GM18861 (cell line): ENCODE data around the gene NME9.
"Not testable (repeated sequence)": the region's sequence is repeated elsewhere in the genome, so short reads cannot be mapped to it uniquely, and the experiment has no call there.

Experiments
- ATAC-seq: cut with Tn5 transposase; IDR thresholded peaks from one replicate; pipeline ENCODE4 v1.9.1; 2021; ENCODE audit not compliant: unreplicated experiment

NME9 gene, protein sequence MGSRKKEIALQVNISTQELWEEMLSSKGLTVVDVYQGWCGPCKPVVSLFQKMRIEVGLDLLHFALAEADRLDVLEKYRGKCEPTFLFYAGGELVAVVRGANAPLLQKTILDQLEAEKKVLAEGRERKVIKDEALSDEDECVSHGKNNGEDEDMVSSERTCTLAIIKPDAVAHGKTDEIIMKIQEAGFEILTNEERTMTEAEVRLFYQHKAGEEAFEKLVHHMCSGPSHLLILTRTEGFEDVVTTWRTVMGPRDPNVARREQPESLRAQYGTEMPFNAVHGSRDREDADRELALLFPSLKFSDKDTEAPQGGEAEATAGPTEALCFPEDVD

DNA sequence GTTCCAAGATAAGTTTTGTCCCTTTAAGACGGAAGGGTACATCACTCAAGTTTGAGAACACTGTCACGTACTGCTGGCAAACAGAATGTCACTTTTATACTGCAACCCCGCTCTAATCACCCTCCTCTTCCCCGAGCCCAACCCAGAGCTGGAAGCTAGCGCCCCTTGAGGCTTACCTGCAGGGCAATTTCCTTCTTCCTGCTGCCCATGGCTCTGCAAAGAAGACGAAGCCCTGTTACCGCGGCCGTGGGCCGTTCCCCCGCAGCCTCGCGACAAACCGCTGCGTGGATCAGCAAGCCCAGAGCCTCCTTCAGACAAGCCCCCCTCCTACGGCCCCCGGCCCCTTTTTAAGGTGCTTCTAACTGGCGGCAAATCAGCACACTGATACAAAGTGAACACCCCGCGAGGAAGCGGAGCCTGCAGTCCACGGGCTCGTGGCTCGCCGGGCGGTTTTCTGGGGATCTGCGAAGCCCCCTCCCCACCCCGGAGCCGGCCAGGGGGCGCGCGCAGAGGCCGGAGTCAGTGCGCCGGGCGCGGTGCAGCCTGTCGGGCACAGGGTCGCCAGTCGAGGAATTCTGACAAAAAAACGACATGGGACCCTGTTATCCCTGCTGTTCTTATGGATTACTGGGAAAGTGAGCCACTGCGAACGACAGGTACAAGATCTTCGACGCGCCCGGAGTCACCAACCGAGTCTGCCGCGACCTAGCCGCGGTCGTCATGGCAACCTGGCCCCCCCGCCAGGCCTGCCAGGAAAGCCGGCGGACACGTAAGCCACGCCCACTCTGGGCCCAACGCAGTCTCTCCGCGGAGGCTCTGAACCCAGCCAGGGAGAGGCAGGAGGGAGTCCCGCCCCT, at the start of gene NME9:
Gene NME9, minus strand, starts transcription at position 725 of the 857 bp plus-strand sequence. Its CDS starts 516 bp downstream, at position 209.
- ATAC-seq, result peak; percentile 60

DNA sequence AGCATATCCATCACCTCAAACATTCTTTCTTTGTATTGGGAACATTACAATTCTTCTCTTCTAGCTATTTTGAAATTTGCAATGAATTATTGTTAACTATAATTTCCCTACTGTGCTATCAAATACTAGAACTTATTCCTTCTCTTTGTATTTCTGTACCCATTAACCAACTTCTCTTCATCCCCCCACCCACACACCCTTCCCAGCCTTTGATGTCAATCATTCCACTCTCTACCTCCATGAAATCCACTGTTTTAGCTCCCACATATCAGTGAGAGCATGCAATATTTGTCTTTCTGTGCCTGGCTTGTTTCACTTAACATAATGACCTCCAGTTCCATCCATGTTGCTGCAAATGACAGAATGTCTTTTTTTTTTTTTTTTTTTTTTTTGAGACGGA, 49.3 kb upstream of the NME9 start:
- no peak for ATAC-seq

DNA sequence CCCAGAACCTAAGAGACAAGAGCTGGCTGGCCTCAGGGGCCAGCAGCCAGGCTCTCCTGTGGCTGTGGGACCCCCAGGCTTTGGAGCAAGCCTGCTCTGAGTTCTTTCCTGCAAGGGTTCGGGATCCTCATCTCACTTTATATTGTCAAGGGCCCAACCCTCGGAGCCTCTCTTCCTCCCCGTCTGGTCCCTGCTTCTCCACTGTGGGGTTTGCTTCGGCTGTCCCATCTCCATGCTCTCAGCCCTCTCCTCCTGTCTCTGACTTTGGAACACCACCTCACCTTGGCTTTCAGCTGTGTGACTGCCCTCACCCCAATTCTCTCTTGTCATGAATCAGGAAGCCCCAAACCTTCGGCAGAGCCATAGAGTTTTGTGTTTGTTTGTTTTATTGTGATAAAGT, 48.7 kb upstream of the NME9 start:
- no peak for ATAC-seq

DNA sequence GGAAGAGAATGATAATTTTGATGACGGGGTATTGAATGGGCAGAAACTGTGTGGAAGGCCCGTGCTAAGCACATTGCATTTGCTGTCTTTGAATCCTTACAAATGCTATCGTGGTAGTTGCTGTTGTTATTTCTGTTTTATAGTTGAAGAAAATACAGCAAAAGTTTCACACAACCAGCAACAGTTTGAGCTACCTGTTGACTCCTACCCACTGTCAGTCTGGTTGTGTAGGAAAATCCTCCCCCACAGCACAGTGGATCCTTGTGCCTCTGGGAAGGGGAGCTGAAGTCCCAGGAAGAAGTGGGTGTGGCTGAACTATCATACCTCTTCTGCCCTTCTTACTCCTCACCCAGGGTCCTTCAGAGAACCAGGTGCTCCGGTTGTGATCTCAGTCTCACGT, 48.2 kb upstream of the NME9 start:
- no peak for ATAC-seq

DNA sequence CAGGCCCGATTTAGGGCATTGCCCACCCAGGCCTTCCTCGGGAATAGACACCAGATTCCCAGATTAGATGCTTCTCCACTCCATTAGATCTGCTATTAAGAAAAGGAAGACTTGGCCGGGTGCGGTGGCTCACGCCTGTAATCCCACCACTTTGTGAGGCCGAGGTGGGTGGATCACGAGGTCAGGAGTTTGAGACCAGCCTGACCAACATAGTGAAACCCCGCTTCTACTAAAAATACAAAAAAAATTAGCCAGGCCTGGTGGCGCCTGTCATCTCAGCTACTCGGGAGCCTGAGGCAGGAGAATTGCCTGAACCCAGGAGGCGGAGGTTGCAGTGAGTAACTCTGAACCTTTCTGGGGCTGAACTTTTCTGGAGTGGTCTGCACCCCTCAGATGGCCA, 47.6 kb upstream of the NME9 start:
- ATAC-seq, result not testable (repeated sequence)

DNA sequence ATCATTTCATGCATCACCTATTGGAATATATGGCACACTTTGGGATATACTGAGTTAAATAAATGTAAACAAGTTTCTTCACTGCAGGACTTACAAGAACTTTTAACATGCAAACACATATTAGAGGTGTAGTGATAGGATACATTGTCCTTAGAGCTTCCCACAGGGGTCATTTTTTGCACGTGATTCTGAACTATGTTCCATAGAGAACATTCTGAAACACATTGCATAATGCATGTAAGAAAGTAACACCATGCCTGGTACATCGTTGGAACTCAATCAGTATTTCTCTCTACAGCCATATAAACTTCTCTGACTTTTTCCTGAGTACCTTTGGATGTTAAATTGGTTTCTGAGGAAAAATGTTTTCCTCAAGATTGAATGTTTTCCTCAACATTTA, 47.0 kb upstream of the NME9 start:
- ATAC-seq, result no peak

DNA sequence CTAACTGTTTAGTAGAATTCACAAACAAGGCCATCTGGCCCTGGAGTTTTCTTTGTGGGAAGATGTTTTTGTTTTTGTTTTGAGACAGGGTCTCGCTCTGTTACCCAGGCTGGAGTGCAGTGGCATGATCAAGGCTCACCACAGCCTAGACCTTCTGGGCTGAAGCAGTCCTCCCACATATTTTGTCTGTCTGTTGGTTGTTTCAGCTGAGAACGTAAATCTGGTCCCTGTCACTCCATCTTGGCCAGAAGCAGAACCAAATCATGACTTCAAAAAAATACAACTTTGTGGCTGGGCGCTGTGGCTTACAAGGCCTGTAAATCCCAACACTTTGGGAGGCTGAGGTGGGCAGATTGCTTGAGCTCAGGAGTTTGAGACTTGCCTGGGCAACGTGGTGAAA, 45.8 kb upstream of the NME9 start:
- no peak for ATAC-seq

DNA sequence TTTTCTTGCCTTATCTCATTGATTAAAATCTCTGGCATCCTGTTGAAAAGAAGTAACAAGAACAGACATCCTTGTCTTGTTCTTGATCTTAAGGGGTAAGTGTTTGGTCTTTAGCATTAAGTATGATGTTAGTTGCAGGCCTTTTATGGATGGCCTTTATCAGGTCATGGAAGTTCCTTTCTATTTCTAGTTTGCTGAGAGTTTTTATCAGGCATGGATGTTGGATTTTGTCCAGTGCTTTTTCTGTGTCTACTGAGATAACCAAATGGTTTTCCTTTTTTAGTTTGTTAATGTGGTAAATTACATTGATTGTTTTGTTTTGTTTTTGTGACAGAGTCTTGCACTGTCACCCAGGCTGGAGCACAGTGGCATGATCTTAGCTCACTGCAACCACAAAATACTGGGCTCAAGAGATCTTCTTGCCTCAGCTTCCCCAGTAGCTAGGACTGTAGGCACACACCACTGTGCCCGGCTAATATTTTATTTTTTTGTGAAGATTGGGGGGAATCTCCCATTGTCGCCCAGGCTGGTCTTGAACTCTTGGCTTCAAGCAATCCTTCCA, 45.0 kb upstream of the NME9 start:
- no peak for ATAC-seq

DNA sequence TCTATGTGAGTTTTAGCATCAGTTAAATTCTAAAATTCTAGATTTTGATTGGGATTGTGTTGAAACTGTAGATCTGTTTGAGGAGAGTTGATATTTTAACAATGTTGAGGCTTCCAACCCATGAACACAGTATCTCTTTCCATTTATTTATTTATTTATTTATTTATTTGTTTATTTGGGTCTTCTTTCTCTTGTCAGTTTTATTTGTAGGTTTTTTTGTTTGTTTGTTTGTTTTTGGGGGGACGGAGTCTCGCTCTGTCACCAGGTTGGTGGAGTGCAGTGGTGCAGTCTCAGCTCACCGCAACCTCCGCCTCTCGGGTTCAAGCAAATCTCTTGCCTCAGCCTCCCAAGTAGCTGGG, 44.1 kb upstream of the NME9 start:
- no peak for ATAC-seq

DNA sequence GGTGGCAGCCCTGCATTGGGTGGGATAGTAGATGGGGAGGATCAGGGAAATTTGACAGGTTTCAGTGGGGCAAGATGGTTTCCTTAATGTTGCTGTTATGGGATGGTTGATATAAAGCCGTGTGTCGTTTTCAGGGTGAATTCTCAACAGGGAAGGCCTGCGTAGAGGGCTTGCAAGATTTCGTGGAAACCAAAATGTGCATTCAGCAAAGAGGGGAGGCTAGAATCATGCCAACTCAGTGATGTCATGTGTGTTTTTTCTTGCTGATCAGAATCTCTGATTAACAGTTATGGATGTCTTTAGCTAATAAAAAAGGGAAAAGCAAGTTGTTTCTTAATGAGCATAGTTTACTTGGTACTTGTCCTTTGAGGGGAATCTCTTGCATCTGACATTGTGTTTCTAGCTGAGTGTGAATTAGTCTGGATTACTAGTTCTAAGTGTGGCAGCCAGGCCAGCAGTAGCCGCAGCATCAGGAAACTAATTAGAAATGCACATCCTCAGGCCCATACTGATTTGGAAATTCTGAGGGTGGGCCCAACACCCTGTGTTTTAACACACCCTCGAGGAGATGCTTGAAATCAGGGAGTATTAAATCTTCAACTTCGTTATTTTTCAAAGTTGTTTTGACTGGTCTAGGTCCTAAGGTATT, 43.6 kb upstream of the NME9 start:
- ATAC-seq, result no peak

DNA sequence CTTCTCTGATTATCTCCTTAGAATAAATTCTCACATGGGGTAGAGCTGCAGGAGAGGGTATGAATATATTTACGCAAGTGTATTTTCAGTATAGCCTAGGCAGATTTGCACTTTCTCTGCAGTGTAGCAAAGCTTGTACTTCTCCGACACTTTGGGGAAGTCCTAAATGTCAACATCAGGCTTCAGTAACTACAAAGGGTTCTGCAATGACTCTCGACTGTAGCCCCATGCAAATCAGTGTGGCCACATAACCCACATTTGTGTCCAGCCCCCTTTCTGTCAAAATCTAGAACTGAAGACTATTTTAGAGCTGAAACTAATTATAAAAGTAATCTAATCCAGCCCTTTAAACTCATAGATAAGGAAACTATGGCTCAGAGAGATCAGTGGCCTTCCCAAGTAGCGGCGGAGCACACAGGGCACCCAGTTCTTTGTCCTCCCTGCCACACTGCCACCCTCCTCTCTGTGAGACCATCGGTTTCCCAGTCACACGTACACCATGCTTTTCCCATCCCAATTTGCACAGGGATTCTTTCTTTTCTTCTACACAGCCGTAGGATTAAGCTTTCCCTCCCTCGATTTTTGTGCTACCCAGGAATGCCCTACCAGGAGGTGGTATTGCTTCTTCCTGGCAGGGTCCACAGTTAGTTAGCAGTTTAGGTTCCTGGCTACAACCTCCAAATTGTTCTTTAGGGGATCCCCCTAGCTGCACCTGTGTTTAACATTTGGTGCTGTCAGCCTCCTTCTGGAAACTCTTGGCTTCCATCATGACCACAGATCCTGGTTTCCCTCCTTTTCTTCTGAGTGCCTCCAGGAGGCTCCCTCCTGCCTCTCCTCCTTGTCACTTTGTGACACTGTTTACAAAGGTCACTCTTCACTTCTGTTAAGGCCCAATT, 41.7 kb upstream of the NME9 start:
- peak; percentile 99 for ATAC-seq

DNA sequence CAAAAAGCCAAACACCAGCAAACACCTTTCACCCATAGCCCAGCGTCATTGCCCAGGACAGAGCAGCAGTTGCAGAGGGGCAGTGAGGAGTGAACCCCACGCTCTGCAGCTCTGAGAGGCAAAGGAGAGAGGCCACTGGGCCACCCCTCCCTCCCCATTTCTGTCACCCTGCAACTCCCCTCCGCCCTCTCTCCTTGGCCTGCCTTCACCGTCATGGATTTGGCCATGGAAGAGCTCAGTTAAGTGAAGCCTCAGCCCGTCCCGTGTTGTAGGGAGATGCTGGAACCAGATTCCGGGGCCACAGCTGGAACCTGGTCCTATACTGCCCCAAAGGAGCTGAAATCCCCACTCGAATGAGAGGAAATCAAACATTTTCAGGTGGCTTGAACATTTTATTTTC, 40.7 kb upstream of the NME9 start:
- no peak for ATAC-seq

DNA sequence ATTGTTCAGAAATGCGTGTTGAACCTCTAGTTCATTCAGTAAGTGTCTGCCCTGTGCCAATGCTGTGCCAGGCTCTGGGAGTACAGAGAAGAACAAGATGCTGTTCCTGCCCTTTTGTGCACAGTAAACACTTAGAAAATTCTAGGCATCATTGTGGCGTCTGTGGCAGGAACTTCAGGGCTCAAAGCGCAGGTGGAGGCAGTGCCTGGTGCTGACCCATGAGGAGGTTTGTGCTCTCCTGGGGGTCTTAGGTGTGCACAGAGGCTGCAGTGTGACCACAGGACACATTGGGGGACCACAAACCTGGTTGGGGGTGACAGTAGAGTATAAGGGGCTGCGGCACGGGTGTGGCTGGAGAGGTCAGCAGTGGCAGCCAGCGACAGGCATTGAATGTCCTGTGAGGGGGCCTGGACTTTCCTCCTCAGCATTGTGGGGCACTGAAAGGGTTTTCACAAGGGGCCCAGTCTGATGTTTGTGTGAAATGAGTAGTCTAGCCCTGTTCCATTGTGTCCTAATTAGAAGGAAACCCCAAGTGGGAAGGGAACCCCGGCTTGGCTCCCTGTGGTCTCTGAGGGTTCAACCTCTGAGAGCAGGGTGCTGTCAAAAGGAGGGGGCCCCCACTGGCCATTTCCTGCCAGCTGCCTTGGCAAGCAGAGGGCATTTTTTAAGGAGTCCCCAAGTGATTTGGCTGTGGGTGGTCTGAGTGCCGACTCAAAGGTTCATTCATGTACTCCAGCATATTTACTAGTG, 39.7 kb upstream of the NME9 start:
- ATAC-seq, result no peak

DNA sequence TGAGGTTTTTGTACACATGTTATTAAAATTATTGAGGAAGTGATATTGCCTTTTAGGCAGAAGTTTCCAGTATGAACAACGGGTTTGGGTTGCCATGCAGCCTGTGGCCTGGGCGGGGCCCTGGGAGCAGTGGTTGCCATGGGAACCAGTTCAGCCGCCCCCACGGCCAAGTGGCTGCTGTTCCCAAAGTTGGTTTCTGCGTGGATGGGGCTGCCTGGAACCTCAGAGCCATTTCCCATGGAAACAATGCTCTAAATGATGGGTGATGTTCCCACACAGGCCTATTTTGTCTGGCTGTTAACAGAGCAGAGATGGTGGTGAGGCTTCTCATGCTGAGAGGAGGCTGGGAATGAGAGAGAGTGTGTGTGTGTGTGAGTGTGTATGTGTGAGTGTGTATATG, 38.3 kb upstream of the NME9 start:
- no peak for ATAC-seq

DNA sequence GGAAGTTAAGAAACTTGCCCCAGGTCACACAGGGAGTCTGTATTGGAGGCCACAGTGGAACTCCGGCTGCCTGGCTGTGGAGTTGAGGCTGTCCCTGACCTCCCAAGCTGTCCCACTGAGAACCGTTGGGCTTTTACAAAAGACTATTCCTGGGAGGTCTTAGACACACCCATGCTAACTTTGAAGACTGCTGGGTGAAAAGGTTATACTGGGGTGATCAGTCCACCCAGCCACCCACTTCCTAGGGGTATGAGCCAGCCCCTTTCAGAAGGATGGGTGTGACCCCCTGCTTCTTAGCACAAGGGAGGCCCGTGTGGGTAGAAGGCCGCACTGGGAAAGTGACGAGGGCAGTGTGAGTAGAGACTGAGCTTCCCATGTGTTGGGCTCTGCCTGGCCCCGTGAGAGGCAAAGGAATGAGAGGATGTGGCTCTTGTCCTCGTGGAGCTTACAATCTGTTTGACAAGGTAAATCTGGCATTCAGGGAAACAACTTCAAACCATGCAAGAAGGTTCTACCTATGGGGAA, 37.7 kb upstream of the NME9 start:
- no peak for ATAC-seq

DNA sequence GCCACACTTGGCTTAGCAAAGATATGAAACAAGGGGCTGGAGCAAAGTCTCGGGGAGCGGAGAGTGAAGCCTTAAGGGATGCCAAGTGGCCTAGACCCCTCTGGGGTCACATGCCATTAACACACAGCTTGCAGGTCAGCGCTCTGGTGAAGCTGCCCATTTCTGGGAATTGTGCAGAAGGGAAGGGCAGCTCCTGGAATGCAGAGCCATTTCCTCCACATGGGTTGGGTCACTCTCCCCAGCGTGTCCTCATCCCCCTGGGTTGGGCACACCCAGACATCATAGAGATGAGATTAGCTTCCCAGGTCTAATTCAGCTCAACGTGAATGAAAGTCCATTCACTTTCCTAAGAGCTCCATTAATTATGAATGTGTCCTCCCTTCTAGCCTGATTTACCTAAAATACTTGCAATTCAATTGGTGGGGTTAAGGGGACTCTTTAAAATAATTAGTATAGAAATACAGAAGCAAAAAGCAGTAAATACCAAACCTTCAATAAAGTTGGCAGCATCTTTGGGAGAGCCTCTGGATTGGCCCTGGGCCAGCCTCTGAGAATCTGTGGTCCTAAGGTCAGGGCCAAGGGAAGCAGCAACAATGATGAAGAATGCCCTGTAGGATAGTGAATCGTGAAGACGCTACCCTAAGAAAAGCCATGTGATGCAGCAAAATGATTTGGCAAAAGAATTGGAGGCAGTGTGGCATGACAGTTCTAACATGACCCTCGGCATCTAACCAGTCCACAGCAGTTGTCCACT, 36.5 kb upstream of the NME9 start:
- ATAC-seq, result no peak

DNA sequence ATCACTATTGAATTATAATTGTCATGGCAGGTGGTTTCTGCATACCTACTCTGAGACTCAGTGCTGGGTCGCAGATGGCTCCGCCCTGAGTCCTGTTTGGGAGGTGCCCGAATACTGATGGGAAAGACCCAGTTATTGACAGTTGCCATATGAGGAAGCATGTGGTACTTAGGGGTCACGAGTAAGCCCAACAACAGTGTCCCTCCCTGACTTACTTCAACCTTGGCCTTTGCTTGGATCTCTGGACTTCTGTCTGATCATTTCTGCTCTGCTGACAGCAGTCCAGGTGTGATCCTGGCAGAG, 35.6 kb upstream of the NME9 start:
- no peak for ATAC-seq

DNA sequence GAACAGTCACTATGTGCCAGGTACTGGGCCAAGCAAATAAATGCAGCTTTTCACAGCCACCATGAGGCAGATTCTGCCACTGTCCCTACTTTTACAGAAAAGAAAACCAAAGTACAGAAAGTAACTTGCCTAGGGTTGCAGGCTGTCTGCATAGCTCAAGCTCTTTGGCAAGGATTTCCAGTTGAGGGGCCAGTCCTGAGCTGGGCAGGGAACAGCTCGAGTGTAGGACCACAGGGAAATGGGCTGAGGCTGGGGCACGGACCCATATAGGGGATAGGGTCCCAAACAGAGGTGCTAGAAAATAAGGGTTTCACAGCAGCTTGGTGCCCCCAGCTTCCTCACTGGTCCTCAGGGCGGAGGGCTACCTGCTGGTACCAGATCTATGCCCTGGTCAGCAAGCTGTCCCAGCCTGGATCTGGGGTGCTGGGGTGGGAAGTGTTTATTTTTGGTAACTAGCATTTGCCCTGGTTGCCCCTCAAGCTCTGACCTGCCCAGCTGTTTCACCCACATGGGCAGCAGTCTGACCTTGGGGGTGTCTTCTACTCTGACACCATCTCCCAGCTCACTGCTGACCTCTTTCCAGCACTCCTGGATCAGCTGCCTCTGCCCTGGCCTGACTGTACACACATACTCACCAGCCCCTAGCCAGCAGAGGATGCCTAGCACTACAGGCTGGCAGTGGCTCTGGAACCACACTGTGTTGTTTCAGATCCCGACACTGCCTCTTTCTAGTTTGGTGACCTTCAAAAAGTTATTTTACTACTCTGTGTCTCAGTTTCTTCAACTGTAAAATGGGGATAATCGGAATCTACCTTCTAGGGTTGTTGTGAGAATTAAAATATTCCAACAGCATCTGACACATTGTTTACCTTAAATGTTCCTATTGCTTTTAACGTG, 35.0 kb upstream of the NME9 start:
- ATAC-seq, result no peak
